Measurements from ENCODE around the gene FBXW12.

The FBXW12 gene

GRCh38 chr3:48404440-48405342 is 32.7 kb downstream of the FBXW12 start:
- H3K4me3 ChIP-seq (ENCODE audit: insufficient read length, low read depth) = no peak overlapping the region
- H3K9ac ChIP-seq (ENCODE audit: insufficient read length, low read depth) = no peak overlapping the region
- peaks cover 86% of the 10 kb centered on the region for H3K36me3 ChIP-seq (ENCODE audit: insufficient read depth, insufficient read length, low read length)
- peaks cover 2% of the 10 kb centered on the region for H3K4me1 ChIP-seq (ENCODE audit: insufficient read depth, insufficient read length)
- DNase-seq (ENCODE audit: low read depth, low spot score) = no peak
- H3K27me3 ChIP-seq (ENCODE audit: insufficient read depth, insufficient read length) = no peaks in the 10 kb centered on the region
- H3K9me3 ChIP-seq (ENCODE audit: insufficient read depth, low read length) = no peaks in the 10 kb centered on the region
- TF ChIP-seq ZNF274 (IDR thresholded peaks at IDR 0.05; ENCODE audit: low read depth, low read length) (no peak), YY1 (IDR thresholded peaks at IDR 0.05; ENCODE audit: insufficient read depth, insufficient read length) (no peak), SUZ12 (IDR thresholded peaks at IDR 0.05; ENCODE audit: extremely low read depth, insufficient read depth, insufficient read length) (no peak)

GRCh38 chr3:48405343-48405881 is 33.4 kb downstream of the FBXW12 start:
- DNase-seq (ENCODE audit: low read depth, low spot score) = no peak
- Histone ChIP-seq H3K36me3 (ENCODE audit: insufficient read depth, insufficient read length, low read length) (peaks cover 92% of the 10 kb centered on the region), H3K9me3 (ENCODE audit: insufficient read depth, low read length) (no peaks in the 10 kb centered on the region), H3K4me1 (ENCODE audit: insufficient read depth, insufficient read length) (peaks cover 2% of the 10 kb centered on the region), H3K9ac (ENCODE audit: insufficient read length, low read depth) (no peak overlapping the region), H3K27me3 (ENCODE audit: insufficient read depth, insufficient read length) (no peaks in the 10 kb centered on the region), H3K4me3 (ENCODE audit: insufficient read length, low read depth) (no peak overlapping the region)
- TF ChIP-seq YY1 (IDR thresholded peaks at IDR 0.05; ENCODE audit: insufficient read depth, insufficient read length) = no peak
- TF ChIP-seq SUZ12 (IDR thresholded peaks at IDR 0.05; ENCODE audit: extremely low read depth, insufficient read depth, insufficient read length) = no peak
- TF ChIP-seq ZNF274 (IDR thresholded peaks at IDR 0.05; ENCODE audit: low read depth, low read length) = no peak

GRCh38 chr3:48405971-48406370 is 34.0 kb downstream of the FBXW12 start:
- H3K9me3 ChIP-seq (ENCODE audit: insufficient read depth, low read length) = no peaks in the 10 kb centered on the region
- no peak overlapping the region for H3K9ac ChIP-seq (ENCODE audit: insufficient read length, low read depth)
- no peak for TF ChIP-seq YY1 (IDR thresholded peaks at IDR 0.05; ENCODE audit: insufficient read depth, insufficient read length)
- no peak for TF ChIP-seq SUZ12 (IDR thresholded peaks at IDR 0.05; ENCODE audit: extremely low read depth, insufficient read depth, insufficient read length)
- TF ChIP-seq ZNF274 (IDR thresholded peaks at IDR 0.05; ENCODE audit: low read depth, low read length) = no peak
- H3K4me1 ChIP-seq (ENCODE audit: insufficient read depth, insufficient read length) = peaks cover 2% of the 10 kb centered on the region
- peaks cover 92% of the 10 kb centered on the region for H3K36me3 ChIP-seq (ENCODE audit: insufficient read depth, insufficient read length, low read length)
- no peaks in the 10 kb centered on the region for H3K27me3 ChIP-seq (ENCODE audit: insufficient read depth, insufficient read length)
- DNase-seq (ENCODE audit: low read depth, low spot score) = no peak
- H3K4me3 ChIP-seq (ENCODE audit: insufficient read length, low read depth) = no peak overlapping the region

GRCh38 chr3:48406443-48407431 is 34.7 kb downstream of the FBXW12 start:
- no peak overlapping the region for H3K4me3 ChIP-seq (ENCODE audit: insufficient read length, low read depth)
- no peak overlapping the region for H3K9ac ChIP-seq (ENCODE audit: insufficient read length, low read depth)
- no peaks in the 10 kb centered on the region for H3K27me3 ChIP-seq (ENCODE audit: insufficient read depth, insufficient read length)
- H3K4me1 ChIP-seq (ENCODE audit: insufficient read depth, insufficient read length) = peaks cover 2% of the 10 kb centered on the region
- no peak for DNase-seq (ENCODE audit: low read depth, low spot score)
- H3K36me3 ChIP-seq (ENCODE audit: insufficient read depth, insufficient read length, low read length) = peaks cover 95% of the 10 kb centered on the region
- no peaks in the 10 kb centered on the region for H3K9me3 ChIP-seq (ENCODE audit: insufficient read depth, low read length)
- TF ChIP-seq SUZ12 (IDR thresholded peaks at IDR 0.05; ENCODE audit: extremely low read depth, insufficient read depth, insufficient read length) (no peak), ZNF274 (IDR thresholded peaks at IDR 0.05; ENCODE audit: low read depth, low read length) (no peak), YY1 (IDR thresholded peaks at IDR 0.05; ENCODE audit: insufficient read depth, insufficient read length) (no peak)

GRCh38 chr3:48407542-48408099 is 35.6 kb downstream of the FBXW12 start:
- Histone ChIP-seq H3K4me1 (ENCODE audit: insufficient read depth, insufficient read length) (peaks cover 2% of the 10 kb centered on the region), H3K4me3 (ENCODE audit: insufficient read length, low read depth) (no peak overlapping the region), H3K36me3 (ENCODE audit: insufficient read depth, insufficient read length, low read length) (peaks cover 98% of the 10 kb centered on the region), H3K9ac (ENCODE audit: insufficient read length, low read depth) (no peak overlapping the region), H3K9me3 (ENCODE audit: insufficient read depth, low read length) (no peaks in the 10 kb centered on the region), H3K27me3 (ENCODE audit: insufficient read depth, insufficient read length) (no peaks in the 10 kb centered on the region)
- no peak for TF ChIP-seq SUZ12 (IDR thresholded peaks at IDR 0.05; ENCODE audit: extremely low read depth, insufficient read depth, insufficient read length)
- no peak for TF ChIP-seq YY1 (IDR thresholded peaks at IDR 0.05; ENCODE audit: insufficient read depth, insufficient read length)
- TF ChIP-seq ZNF274 (IDR thresholded peaks at IDR 0.05; ENCODE audit: low read depth, low read length) = no peak
- DNase-seq (ENCODE audit: low read depth, low spot score) = no peak

GRCh38 chr3:48408823-48409281 is 36.8 kb downstream of the FBXW12 start:
- Histone ChIP-seq H3K4me1 (ENCODE audit: insufficient read depth, insufficient read length) (peaks cover 2% of the 10 kb centered on the region), H3K36me3 (ENCODE audit: insufficient read depth, insufficient read length, low read length) (peaks cover 98% of the 10 kb centered on the region), H3K4me3 (ENCODE audit: insufficient read length, low read depth) (no peak overlapping the region), H3K27me3 (ENCODE audit: insufficient read depth, insufficient read length) (no peaks in the 10 kb centered on the region), H3K9ac (ENCODE audit: insufficient read length, low read depth) (no peak overlapping the region), H3K9me3 (ENCODE audit: insufficient read depth, low read length) (no peaks in the 10 kb centered on the region)
- TF ChIP-seq YY1 (IDR thresholded peaks at IDR 0.05; ENCODE audit: insufficient read depth, insufficient read length) (no peak), SUZ12 (IDR thresholded peaks at IDR 0.05; ENCODE audit: extremely low read depth, insufficient read depth, insufficient read length) (no peak), ZNF274 (IDR thresholded peaks at IDR 0.05; ENCODE audit: low read depth, low read length) (no peak)
- no peak for DNase-seq (ENCODE audit: low read depth, low spot score)
